Measurements from ENCODE around the gene ESD.

- TF ChIP-seq, protein P1, sequence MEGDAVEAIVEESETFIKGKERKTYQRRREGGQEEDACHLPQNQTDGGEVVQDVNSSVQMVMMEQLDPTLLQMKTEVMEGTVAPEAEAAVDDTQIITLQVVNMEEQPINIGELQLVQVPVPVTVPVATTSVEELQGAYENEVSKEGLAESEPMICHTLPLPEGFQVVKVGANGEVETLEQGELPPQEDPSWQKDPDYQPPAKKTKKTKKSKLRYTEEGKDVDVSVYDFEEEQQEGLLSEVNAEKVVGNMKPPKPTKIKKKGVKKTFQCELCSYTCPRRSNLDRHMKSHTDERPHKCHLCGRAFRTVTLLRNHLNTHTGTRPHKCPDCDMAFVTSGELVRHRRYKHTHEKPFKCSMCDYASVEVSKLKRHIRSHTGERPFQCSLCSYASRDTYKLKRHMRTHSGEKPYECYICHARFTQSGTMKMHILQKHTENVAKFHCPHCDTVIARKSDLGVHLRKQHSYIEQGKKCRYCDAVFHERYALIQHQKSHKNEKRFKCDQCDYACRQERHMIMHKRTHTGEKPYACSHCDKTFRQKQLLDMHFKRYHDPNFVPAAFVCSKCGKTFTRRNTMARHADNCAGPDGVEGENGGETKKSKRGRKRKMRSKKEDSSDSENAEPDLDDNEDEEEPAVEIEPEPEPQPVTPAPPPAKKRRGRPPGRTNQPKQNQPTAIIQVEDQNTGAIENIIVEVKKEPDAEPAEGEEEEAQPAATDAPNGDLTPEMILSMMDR (IDR thresholded peaks at IDR 0.05) = no peak
- no peak for TF ChIP-seq POLR2A (IDR thresholded peaks at IDR 0.05)
These were observed 14.9 kb downstream of the ESD start for GRCh38 chr13:46782066-46782465.

All from adrenal gland (tissue), 5 donors.